ENCODE measurements around the gene HOTAIR.

- TF ChIP-seq GATA3 (IDR thresholded peaks at IDR 0.05; ENCODE audit: low read depth, low read length), result no peak
- no peak for TF ChIP-seq GATA2 (IDR thresholded peaks at IDR 0.05; ENCODE audit: low read depth, low read length)
Observed at GRCh38 chr12:53963005-53963404, 11.7 kb downstream of the HOTAIR start.

All from SH-SY5Y (cell line).